Measurements from ENCODE around the gene PGBD5.
"Not testable (repeated sequence)": the region's sequence is repeated elsewhere in the genome, so short reads cannot be mapped to it uniquely, and the experiment has no call there.

PGBD5 gene

DNA sequence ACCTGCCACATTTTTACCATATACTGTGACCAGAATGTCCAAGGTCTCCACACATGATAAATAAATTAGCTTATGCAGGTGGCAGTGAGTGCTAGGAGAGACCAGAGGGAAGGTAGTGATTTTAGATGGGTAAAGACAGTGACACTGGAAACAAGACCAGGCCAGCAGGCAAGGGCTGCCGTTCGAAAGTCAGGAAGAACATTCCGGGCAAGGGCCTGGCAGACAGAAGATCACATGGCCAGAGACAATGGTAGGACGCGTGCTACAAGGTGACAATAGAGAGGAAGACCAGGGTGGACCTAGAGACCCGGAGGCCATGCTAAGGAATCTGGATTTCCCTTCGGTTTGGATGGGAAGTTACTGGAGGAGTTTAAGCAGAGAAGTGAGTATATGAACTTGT is 9.7 kb downstream of the PGBD5 start:
- TF ChIP-seq, protein P1, sequence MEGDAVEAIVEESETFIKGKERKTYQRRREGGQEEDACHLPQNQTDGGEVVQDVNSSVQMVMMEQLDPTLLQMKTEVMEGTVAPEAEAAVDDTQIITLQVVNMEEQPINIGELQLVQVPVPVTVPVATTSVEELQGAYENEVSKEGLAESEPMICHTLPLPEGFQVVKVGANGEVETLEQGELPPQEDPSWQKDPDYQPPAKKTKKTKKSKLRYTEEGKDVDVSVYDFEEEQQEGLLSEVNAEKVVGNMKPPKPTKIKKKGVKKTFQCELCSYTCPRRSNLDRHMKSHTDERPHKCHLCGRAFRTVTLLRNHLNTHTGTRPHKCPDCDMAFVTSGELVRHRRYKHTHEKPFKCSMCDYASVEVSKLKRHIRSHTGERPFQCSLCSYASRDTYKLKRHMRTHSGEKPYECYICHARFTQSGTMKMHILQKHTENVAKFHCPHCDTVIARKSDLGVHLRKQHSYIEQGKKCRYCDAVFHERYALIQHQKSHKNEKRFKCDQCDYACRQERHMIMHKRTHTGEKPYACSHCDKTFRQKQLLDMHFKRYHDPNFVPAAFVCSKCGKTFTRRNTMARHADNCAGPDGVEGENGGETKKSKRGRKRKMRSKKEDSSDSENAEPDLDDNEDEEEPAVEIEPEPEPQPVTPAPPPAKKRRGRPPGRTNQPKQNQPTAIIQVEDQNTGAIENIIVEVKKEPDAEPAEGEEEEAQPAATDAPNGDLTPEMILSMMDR (conservative IDR thresholded peaks at IDR 0.05; ENCODE audit: low read length): no peak
- no peak for DNase-seq (ENCODE audit: low read depth)
- no peak overlapping the region for H3K4me3 ChIP-seq (ENCODE audit: low read length)

DNA sequence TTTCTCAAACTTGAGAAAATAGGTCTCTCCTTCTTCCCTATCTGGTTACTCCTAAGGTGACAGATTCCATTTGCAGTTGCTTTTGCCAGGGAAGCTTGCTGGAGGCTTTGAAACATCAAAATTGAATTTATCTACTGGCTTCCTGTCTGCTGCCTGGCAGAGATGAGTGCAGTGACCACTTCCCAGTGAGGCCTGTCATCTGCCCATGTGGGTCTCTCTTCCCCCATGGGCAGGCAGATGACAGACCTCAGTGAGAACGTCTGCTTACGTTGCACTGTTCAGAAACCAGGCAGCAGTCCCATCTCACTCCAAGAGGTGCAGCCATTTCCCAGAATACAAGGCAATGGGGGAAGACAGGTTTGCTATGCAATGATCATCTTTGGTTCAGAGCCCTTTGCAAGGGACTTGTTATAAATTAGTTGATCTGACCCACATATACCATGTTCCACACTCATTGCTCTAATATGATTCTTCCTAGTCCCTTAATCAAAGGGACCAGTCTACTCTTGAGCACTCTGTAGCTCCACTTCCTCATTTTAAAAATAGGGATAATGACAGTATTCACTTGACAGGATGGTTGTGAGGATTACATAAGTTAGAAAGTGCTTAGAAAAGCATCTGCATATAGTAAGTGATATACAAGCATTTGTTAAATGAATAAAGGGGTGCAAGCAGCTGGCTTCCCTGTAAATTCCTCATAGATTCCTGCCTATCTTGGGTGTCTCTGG is 10.6 kb downstream of the PGBD5 start:
- TF ChIP-seq, protein P1 (conservative IDR thresholded peaks at IDR 0.05; ENCODE audit: low read length): no peak
- no peak overlapping the region for H3K4me3 ChIP-seq (ENCODE audit: low read length)
- no peak for DNase-seq (ENCODE audit: low read depth)

DNA sequence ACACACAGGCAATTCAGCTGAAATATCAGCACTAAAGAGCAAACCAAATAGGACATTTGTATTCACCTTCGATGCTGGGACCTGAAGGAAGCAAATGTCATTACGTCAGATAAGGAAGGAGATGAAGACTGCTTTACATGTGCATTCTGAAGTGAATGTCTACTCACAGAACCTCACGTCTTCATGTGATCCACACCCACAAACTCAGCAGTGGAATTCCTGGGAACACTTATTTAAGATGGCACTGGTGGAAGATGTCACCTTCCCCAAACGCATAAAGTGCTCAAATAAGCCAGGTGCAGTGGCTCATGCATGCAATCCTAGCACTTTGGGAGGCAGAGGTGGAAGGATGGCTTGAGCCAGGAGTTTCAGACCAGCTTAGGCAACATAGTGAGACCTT is 11.4 kb downstream of the PGBD5 start:
- no peak for DNase-seq (ENCODE audit: low read depth)
- no peak overlapping the region for H3K4me3 ChIP-seq (ENCODE audit: low read length)
- TF ChIP-seq, protein P1 (conservative IDR thresholded peaks at IDR 0.05; ENCODE audit: low read length): no peak

DNA sequence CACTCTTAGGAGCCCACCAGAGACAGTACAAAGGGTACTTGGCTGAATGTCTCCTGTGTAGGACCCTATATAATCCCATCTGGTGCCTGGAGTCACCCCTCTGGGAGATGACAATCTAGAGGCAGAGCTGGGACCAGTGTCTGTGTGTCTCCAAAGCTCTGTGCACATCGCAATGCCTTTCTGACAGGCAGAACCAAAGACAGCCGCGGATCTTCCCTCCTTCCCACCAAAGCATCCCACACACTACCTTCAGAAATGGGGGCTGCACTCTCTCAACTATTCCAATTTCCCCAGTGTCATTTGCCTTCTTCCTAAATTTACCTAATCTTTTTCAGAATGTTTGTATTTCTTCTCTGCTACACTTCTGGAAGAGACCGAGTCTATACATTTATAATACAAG is 12.0 kb downstream of the PGBD5 start:
- no peak overlapping the region for H3K4me3 ChIP-seq (ENCODE audit: low read length)
- TF ChIP-seq, protein P1 (conservative IDR thresholded peaks at IDR 0.05; ENCODE audit: low read length): no peak

DNA sequence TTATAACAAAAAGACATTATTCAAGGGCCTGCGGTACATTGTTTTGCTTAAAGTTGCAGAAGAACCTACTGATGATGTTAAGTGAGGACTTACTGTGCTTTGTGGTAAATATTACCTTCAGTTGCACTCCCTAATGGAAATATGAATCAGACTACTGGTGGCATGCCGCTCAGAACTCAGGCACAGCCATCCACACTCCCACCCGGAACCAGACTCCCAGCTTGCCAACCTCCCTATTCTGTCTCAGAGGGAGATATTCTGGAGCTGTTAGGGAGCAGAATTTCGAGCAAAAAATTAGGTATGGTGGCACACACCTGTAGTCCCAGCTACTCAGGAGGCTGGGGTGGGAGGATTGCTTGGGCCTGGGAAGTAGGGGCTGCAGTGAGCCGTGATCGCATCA is 13.1 kb downstream of the PGBD5 start:
- no peak overlapping the region for H3K4me3 ChIP-seq (ENCODE audit: low read length)
- no peak for DNase-seq (ENCODE audit: low read depth)
- TF ChIP-seq, protein P1 (conservative IDR thresholded peaks at IDR 0.05; ENCODE audit: low read length): no peak

More for the DNA sequence above, 12.0 kb downstream of the PGBD5 start:
- DNase-seq (ENCODE audit: low read depth): no peak

DNA sequence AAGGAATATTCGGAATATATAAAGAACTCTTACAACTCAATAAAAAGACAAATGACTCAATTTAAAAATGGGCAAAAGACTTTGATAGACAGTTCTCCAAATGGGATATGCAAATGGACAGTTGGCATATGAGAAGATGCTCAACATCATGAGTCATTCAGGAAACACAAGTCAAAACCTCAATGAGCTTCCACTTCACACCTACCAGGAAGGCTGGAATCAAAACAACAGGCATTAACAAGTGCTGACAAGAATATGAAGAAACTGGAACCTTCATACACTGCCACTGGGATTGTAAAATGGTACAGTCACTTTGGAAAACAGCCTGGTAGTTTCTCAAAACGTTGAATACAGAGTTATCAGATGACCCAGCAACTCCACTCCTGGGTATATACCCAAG is 17.2 kb downstream of the PGBD5 start:
- TF ChIP-seq, protein P1 (conservative IDR thresholded peaks at IDR 0.05; ENCODE audit: low read length): no peak
- no peak for DNase-seq (ENCODE audit: low read depth)
- no peak overlapping the region for H3K4me3 ChIP-seq (ENCODE audit: low read length)

DNA sequence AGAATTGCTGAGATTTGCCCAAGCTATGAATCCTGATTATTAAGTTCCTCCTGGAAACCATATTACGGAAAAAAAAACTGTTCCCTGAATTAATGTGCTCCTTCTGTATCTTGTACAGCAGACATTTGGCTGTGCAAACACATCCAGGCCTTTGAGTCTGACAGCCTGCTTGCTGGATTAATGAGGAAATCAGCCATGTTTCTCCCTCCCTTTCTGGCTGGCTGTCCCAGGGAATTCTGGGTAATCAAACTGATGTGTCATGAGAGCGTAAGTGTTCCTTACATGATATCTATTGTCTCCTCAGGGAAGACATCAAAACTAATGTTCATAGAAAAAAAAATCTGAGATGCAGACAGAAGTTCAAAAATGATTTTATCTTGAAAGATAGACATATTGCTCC is 18.8 kb downstream of the PGBD5 start:
- DNase-seq (ENCODE audit: low read depth): no peak
- TF ChIP-seq, protein P1 (conservative IDR thresholded peaks at IDR 0.05; ENCODE audit: low read length): no peak
- H3K4me3 ChIP-seq (ENCODE audit: low read length): no peak overlapping the region

DNA sequence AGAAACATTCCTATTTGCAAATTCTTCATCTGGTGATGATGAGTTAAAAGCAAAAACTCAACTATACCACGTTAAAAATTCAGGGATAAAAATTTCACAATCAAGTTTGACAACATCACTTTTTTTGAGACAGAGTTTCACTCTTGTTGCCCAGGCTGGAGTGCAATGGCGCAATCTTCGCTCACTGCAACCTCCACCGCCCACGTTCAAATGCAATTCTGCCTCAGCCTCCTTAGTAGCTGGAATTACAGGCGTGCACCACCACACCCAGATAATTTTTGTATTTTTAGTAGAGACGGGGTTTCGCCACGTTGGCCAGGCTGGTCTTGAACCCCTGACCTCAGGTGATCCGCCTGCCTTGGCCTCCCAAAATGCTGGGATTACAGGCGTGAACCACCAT is 19.4 kb downstream of the PGBD5 start:
- not testable (repeated sequence) for DNase-seq (ENCODE audit: low read depth); H3K4me3 ChIP-seq (ENCODE audit: low read length)

Data from AG10803 (cell line).